ENCODE data around the gene NUDT4. TPM values are rescaled to one million over a fixed set of nuclear protein-coding genes. Genes with fewer than 3 reads are reported as not detected.
A peak's percentile ranks its signal among the peaks of the same experiment; 100 is the strongest.

The NUDT4 gene
- total RNA-seq, 1 donor from 2014 or later = 59.1 TPM

- DNase-seq (ENCODE audit: low read depth, low spot score) = peak; percentile 95
- Mint-ChIP-seq H3K27me3 (ENCODE audit: low read depth) (no peaks in the 10 kb centered on the region), H3K4me1 (peaks cover 48% of the 10 kb centered on the region), H3K27ac (ENCODE audit: unreplicated experiment) (peak within 1 kb of the TSS; percentile 98), H3K9me3 (no peaks in the 10 kb centered on the region), H3K4me3 (peak within 1 kb of the TSS; percentile 96), H3K36me3 (ENCODE audit: low read depth) (no peaks in the 10 kb centered on the region)
- TF ChIP-seq CTCF (conservative IDR thresholded peaks at IDR 0.05) = no peak
These were observed 64.1 kb downstream of the NUDT4 start, which contains the start of gene UBE2N for GRCh38 chr12:93441617-93442410. UBE2N (minus strand) TSS chr12:93441947; CDS start chr12:93441884, 63 bp downstream.

GRCh38 chr12:93442411-93443340 is 65.0 kb downstream of the NUDT4 start:
- peak overlapping the region; percentile 98 for H3K27ac Mint-ChIP-seq (ENCODE audit: unreplicated experiment)
- peak overlapping the region; percentile 96 for H3K4me3 Mint-ChIP-seq
- DNase-seq (ENCODE audit: low read depth, low spot score) = no peak
- H3K9me3 Mint-ChIP-seq = no peaks in the 10 kb centered on the region
- TF ChIP-seq CTCF (conservative IDR thresholded peaks at IDR 0.05) = no peak
- H3K4me1 Mint-ChIP-seq = peaks cover 41% of the 10 kb centered on the region
- H3K36me3 Mint-ChIP-seq (ENCODE audit: low read depth) = no peaks in the 10 kb centered on the region
- no peaks in the 10 kb centered on the region for H3K27me3 Mint-ChIP-seq (ENCODE audit: low read depth)

- Mint-ChIP-seq H3K4me3 (peak overlapping the region; percentile 96), H3K27ac (ENCODE audit: unreplicated experiment) (no peak overlapping the region)
These were observed 65.9 kb downstream of the NUDT4 start for GRCh38 chr12:93443576-93443975.

GRCh38 chr12:93447555-93448290 is 70.0 kb downstream of the NUDT4 start:
- Mint-ChIP-seq H3K27me3 (ENCODE audit: low read depth) (no peaks in the 10 kb centered on the region), H3K9me3 (no peaks in the 10 kb centered on the region), H3K36me3 (ENCODE audit: low read depth) (no peaks in the 10 kb centered on the region), H3K27ac (ENCODE audit: unreplicated experiment) (no peak overlapping the region), H3K4me1 (peaks cover 7% of the 10 kb centered on the region), H3K4me3 (peak overlapping the region; percentile 3)
- DNase-seq (ENCODE audit: low read depth, low spot score) = no peak
- no peak for TF ChIP-seq CTCF (conservative IDR thresholded peaks at IDR 0.05)

More at GRCh38 chr12:93443576-93443975, 65.9 kb downstream of the NUDT4 start:
- no peaks in the 10 kb centered on the region for H3K27me3 Mint-ChIP-seq (ENCODE audit: low read depth)
- H3K36me3 Mint-ChIP-seq (ENCODE audit: low read depth) = no peaks in the 10 kb centered on the region
- H3K9me3 Mint-ChIP-seq = no peaks in the 10 kb centered on the region
- peaks cover 33% of the 10 kb centered on the region for H3K4me1 Mint-ChIP-seq
- TF ChIP-seq CTCF (conservative IDR thresholded peaks at IDR 0.05) = no peak
- no peak for DNase-seq (ENCODE audit: low read depth, low spot score)

GRCh38 chr12:93448796-93449195 is 71.1 kb downstream of the NUDT4 start:
- no peak for TF ChIP-seq CTCF (conservative IDR thresholded peaks at IDR 0.05)

More at GRCh38 chr12:93448796-93449195, 71.1 kb downstream of the NUDT4 start:
- H3K9me3 Mint-ChIP-seq = no peaks in the 10 kb centered on the region
- no peak overlapping the region for H3K27ac Mint-ChIP-seq (ENCODE audit: unreplicated experiment)
- H3K4me3 Mint-ChIP-seq = no peak overlapping the region
- no peaks in the 10 kb centered on the region for H3K36me3 Mint-ChIP-seq (ENCODE audit: low read depth)
- no peaks in the 10 kb centered on the region for H3K4me1 Mint-ChIP-seq
- DNase-seq (ENCODE audit: low read depth, low spot score) = no peak
- no peaks in the 10 kb centered on the region for H3K27me3 Mint-ChIP-seq (ENCODE audit: low read depth)
